K562 (cell line): ENCODE measurements around the gene DKKL1. TPM values are rescaled to one million over a fixed set of nuclear protein-coding genes. Genes with fewer than 3 reads are reported as not detected.
A peak's percentile ranks its signal among the peaks of the same experiment; 100 is the strongest.

Source experiments
- CBX1 ChIP-seq: sonication (generic); IDR thresholded peaks from 2 replicates; pipeline ENCODE4 v1.6.1; 2016; ENCODE audit warnings: antibody characterized with exemption, low read depth, mild to moderate bottlenecking
- CTBP1 ChIP-seq: fragments of 450-650 bp; IDR thresholded peaks from 2 replicates; pipeline ENCODE4 v1.6.1; 2016; ENCODE audit warnings: borderline replicate concordance
- CTCFL ChIP-seq: IDR thresholded peaks from 2 replicates; pipeline ENCODE4 v1.6.1; 2011; ENCODE audit warnings: borderline replicate concordance, low read depth, mild to moderate bottlenecking, moderate library complexity, low read length; ENCODE audit not compliant: insufficient read depth, poor library complexity, severe bottlenecking
- ERF ChIP-seq: fragments of 450-650 bp; formaldehyde crosslinking; IDR thresholded peaks from 2 replicates; pipeline ENCODE4 v1.4.0; 2020; ENCODE audit warnings: mild to moderate bottlenecking, mixed read lengths
- YY1 ChIP-seq, 3 experiments: IDR thresholded peaks; 2 replicates each; pipeline ENCODE4 v1.6.1; 2011; ENCODE audit warnings: low read length in 2 of 3, mild to moderate bottlenecking in 2 of 3, moderate library complexity in 2 of 3, borderline replicate concordance in 1 of 3, control low read depth in 1 of 3, low read depth in 1 of 3; ENCODE audit not compliant: insufficient read depth in 3 of 3, insufficient replicate concordance in 2 of 3, control insufficient read depth in 1 of 3, insufficient read length in 1 of 3; ENCODE audit errors: extremely low read depth in 1 of 3
- ZNF512 ChIP-seq: IDR thresholded peaks from 2 replicates; pipeline ENCODE4 v1.6.1; 2016; ENCODE audit warnings: missing genetic modification characterization, missing compliant biosample characterization
- polyA plus RNA-seq, 8 experiments: library from polyadenylated mRNA; depleted of rRNA in 4 of 8; stranded (reverse) in 5 of 8; unstranded in 3 of 8; fragments of >200 nt; fragmentation: Nextera tagmentation in 2 of 8; fragmentation: Illumina TruSeq in 1 of 8; extraction: Ambion mirVana in 2 of 8; extraction: Trizol in 1 of 8; gene quantifications; 2 replicates each; pipeline versions ENCODE4 v1.2.1 to v1.2.3, GENCODE V29; 2011 to 2014; ENCODE audit warnings: inconsistent platforms in 1 of 8, missing spikeins in 1 of 8
- total RNA-seq, 7 experiments: library from RNA; depleted of rRNA in 6 of 7; stranded (reverse); fragments of >200 nt in 6 of 7; fragmentation: Illumina TruSeq in 2 of 7; extraction: Trizol in 2 of 7; gene quantifications; 2 replicates each; pipeline versions ENCODE4 v1.2.1 to v1.2.3, GENCODE V29; 2011 to 2021; ENCODE audit warnings: low replicate concordance in 1 of 7
- TF ChIP-seq, protein P1 (sequence below): sonication (generic); formaldehyde crosslinking; IDR thresholded peaks from 2 replicates; pipeline ENCODE4 v1.8.1; 2023; ENCODE audit warnings: mild to moderate bottlenecking, missing genetic modification reagents

Gene DKKL1
- total and polyA plus RNA-seq, 9 of the 15 experiments (the other 6 are each of a cell fraction or from before 2014, with no cell fraction given), result 0.15 to 1.7 (median 0.52) TPM

DNA sequence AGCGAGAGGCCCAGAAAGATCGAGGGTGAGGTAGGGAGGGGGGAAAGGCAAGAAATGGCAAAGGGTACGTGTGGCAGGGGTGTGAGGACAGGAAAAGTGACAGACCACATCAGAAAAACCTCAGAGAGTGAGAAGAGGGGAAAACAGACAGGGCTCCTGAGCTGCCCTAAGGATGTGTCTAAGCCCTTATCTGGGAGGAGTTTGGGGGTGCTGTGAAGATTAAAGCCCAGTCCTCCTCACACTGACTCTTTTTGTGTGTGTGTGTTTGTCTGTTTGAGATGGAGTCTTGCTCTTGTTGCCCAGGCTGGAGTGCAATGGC is 60.3 kb downstream of the DKKL1 start (continued):
- TF ChIP-seq ZNF512 (tag), result peak; percentile 50
- 0 out of 2 replicates have a peak, but pooled peaks have one; percentile 18 for TF ChIP-seq CTBP1
- no peak for TF ChIP-seq CBX1
- no peak for TF ChIP-seq CTCFL
- TF ChIP-seq, protein P1, sequence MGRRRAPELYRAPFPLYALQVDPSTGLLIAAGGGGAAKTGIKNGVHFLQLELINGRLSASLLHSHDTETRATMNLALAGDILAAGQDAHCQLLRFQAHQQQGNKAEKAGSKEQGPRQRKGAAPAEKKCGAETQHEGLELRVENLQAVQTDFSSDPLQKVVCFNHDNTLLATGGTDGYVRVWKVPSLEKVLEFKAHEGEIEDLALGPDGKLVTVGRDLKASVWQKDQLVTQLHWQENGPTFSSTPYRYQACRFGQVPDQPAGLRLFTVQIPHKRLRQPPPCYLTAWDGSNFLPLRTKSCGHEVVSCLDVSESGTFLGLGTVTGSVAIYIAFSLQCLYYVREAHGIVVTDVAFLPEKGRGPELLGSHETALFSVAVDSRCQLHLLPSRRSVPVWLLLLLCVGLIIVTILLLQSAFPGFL (CRISPR knock-in tag), result no peak
- no peak for TF ChIP-seq ERF (CRISPR knock-in tag)
- TF ChIP-seq YY1 (IDR thresholded peaks at IDR 0.05; ENCODE audit: borderline replicate concordance in 1 of 3, control insufficient read depth in 1 of 3, extremely low read depth in 1 of 3, insufficient read depth in 3 of 3, insufficient read length in 1 of 3, insufficient replicate concordance in 2 of 3, low read depth in 1 of 3, low read length in 2 of 3), result no peak

Other genes with a start within 250 kb of the DKKL1 start
Only the 7 nearest of the 22 such genes appear.
- 0.05 TPM in 1 of 2 replicates, not detected in the other for gene SLC6A16, start 38.7 kb upstream of the DKKL1 start, total RNA-seq (2014; rRNA removed)
- 0.35 and 0.36 TPM in 2 replicates for gene SLC6A16, start 38.7 kb upstream of the DKKL1 start, total RNA-seq (2014; rRNA removed; fragmentation: Illumina TruSeq; extraction: Trizol)
- gene SLC6A16, start 38.7 kb upstream of the DKKL1 start, total RNA-seq (2015; rRNA removed; fragmentation: Illumina TruSeq; extraction: Trizol), result 0.15 and 0.22 TPM in 2 replicates
- 0.67 and 0.95 TPM in 2 replicates for gene SLC6A16, start 38.7 kb upstream of the DKKL1 start, total RNA-seq (2021)
- gene SLC6A16, start 38.7 kb upstream of the DKKL1 start, polyA plus RNA-seq (2011; rRNA removed), result 0.37 and 0.52 TPM in 2 replicates
- 0.09 and 0.48 TPM in 2 replicates for gene SLC6A16, start 38.7 kb upstream of the DKKL1 start, polyA plus RNA-seq (2014; fragmentation: Illumina TruSeq; extraction: Trizol)
- under 1 TPM; 0.35 to 0.46 TPM for gene SLC6A16, start 38.7 kb upstream of the DKKL1 start, polyA plus RNA-seq (2014; fragmentation: Nextera tagmentation; extraction: Ambion mirVana)
- 0.66 and 0.80 TPM in 2 replicates for gene SLC6A16, start 38.7 kb upstream of the DKKL1 start, polyA plus RNA-seq (2014; rRNA removed)
- 4.0 and 5.0 TPM in 2 replicates for gene CD37, start 28.5 kb upstream of the DKKL1 start, total RNA-seq (2014; rRNA removed)
- 3.1 and 3.8 TPM in 2 replicates for gene CD37, start 28.5 kb upstream of the DKKL1 start, total RNA-seq (2014; rRNA removed; fragmentation: Illumina TruSeq; extraction: Trizol)
- 5.0 and 6.2 TPM in 2 replicates for gene CD37, start 28.5 kb upstream of the DKKL1 start, total RNA-seq (2015; rRNA removed; fragmentation: Illumina TruSeq; extraction: Trizol)
- gene CD37, start 28.5 kb upstream of the DKKL1 start, total RNA-seq (2021), result 11.0 and 12.0 TPM in 2 replicates
- gene CD37, start 28.5 kb upstream of the DKKL1 start, polyA plus RNA-seq (2011; rRNA removed), result 2.5 and 5.8 TPM in 2 replicates
- gene CD37, start 28.5 kb upstream of the DKKL1 start, polyA plus RNA-seq (2014; fragmentation: Illumina TruSeq; extraction: Trizol), result 16.3 and 19.0 TPM in 2 replicates
- 1 to 10 TPM; 7.4 to 8.3 TPM for gene CD37, start 28.5 kb upstream of the DKKL1 start, polyA plus RNA-seq (2014; fragmentation: Nextera tagmentation; extraction: Ambion mirVana)
- gene CD37, start 28.5 kb upstream of the DKKL1 start, polyA plus RNA-seq (2014; rRNA removed), result 10.8 and 11.0 TPM in 2 replicates
- 14.7 and 15.3 TPM in 2 replicates for gene TEAD2, start 1.5 kb upstream of the DKKL1 start, total RNA-seq (2014; rRNA removed)
- gene TEAD2, start 1.5 kb upstream of the DKKL1 start, total RNA-seq (2014; rRNA removed; fragmentation: Illumina TruSeq; extraction: Trizol), result 11.2 and 12.6 TPM in 2 replicates
- gene TEAD2, start 1.5 kb upstream of the DKKL1 start, total RNA-seq (2015; rRNA removed; fragmentation: Illumina TruSeq; extraction: Trizol), result 12.7 and 13.9 TPM in 2 replicates
- 19.5 and 20.7 TPM in 2 replicates for gene TEAD2, start 1.5 kb upstream of the DKKL1 start, total RNA-seq (2021)
- gene TEAD2, start 1.5 kb upstream of the DKKL1 start, polyA plus RNA-seq (2011; rRNA removed), result 10.7 and 12.4 TPM in 2 replicates
- gene TEAD2, start 1.5 kb upstream of the DKKL1 start, polyA plus RNA-seq (2014; fragmentation: Illumina TruSeq; extraction: Trizol), result 25.4 and 27.0 TPM in 2 replicates
- 1 to 10 TPM; 1.6 to 1.8 TPM for gene TEAD2, start 1.5 kb upstream of the DKKL1 start, polyA plus RNA-seq (2014; fragmentation: Nextera tagmentation; extraction: Ambion mirVana)
- 14.2 and 18.8 TPM in 2 replicates for gene TEAD2, start 1.5 kb upstream of the DKKL1 start, polyA plus RNA-seq (2014; rRNA removed)
- 0.36 and 0.78 TPM in 2 replicates for gene KASH5, start 24.4 kb downstream of the DKKL1 start, total RNA-seq (2014; rRNA removed)
- gene KASH5, start 24.4 kb downstream of the DKKL1 start, total RNA-seq (2014; rRNA removed; fragmentation: Illumina TruSeq; extraction: Trizol), result 0.26 and 0.44 TPM in 2 replicates
- 0.07 and 0.41 TPM in 2 replicates for gene KASH5, start 24.4 kb downstream of the DKKL1 start, total RNA-seq (2015; rRNA removed; fragmentation: Illumina TruSeq; extraction: Trizol)
- gene KASH5, start 24.4 kb downstream of the DKKL1 start, total RNA-seq (2021), result 0.20 and 0.60 TPM in 2 replicates
- 0.60 and 0.70 TPM in 2 replicates for gene KASH5, start 24.4 kb downstream of the DKKL1 start, polyA plus RNA-seq (2011; rRNA removed)
- gene KASH5, start 24.4 kb downstream of the DKKL1 start, polyA plus RNA-seq (2014; fragmentation: Illumina TruSeq; extraction: Trizol), result 0.19 and 0.31 TPM in 2 replicates
- gene KASH5, start 24.4 kb downstream of the DKKL1 start, polyA plus RNA-seq (2014; fragmentation: Nextera tagmentation; extraction: Ambion mirVana), result under 1 TPM in 1 of 2 experiments, not detected in 1; 0.13 TPM
- 0.84 and 3.2 TPM in 2 replicates for gene KASH5, start 24.4 kb downstream of the DKKL1 start, polyA plus RNA-seq (2014; rRNA removed)
- gene PTH2, start 59.6 kb downstream of the DKKL1 start, total RNA-seq (2014; rRNA removed), result 0.61 TPM in 1 of 2 replicates, not detected in the other
- not detected in 2 replicates for gene PTH2, start 59.6 kb downstream of the DKKL1 start, total RNA-seq (2014; rRNA removed; fragmentation: Illumina TruSeq; extraction: Trizol)
- not detected in 2 replicates for gene PTH2, start 59.6 kb downstream of the DKKL1 start, total RNA-seq (2015; rRNA removed; fragmentation: Illumina TruSeq; extraction: Trizol)
- gene PTH2, start 59.6 kb downstream of the DKKL1 start, total RNA-seq (2021), result 0.60 and 1.3 TPM in 2 replicates
- not detected in 2 replicates for gene PTH2, start 59.6 kb downstream of the DKKL1 start, polyA plus RNA-seq (2011; rRNA removed)
- gene PTH2, start 59.6 kb downstream of the DKKL1 start, polyA plus RNA-seq (2014; fragmentation: Illumina TruSeq; extraction: Trizol), result not detected in 2 replicates
- gene PTH2, start 59.6 kb downstream of the DKKL1 start, polyA plus RNA-seq (2014; fragmentation: Nextera tagmentation; extraction: Ambion mirVana), result not detected
- gene PTH2, start 59.6 kb downstream of the DKKL1 start, polyA plus RNA-seq (2014; rRNA removed), result not detected in 2 replicates
- 0.12 TPM in 1 of 2 replicates, not detected in the other for gene GFY, start 61.5 kb downstream of the DKKL1 start, total RNA-seq (2014; rRNA removed)
- not detected in 2 replicates for gene GFY, start 61.5 kb downstream of the DKKL1 start, total RNA-seq (2014; rRNA removed; fragmentation: Illumina TruSeq; extraction: Trizol)
- gene GFY, start 61.5 kb downstream of the DKKL1 start, total RNA-seq (2015; rRNA removed; fragmentation: Illumina TruSeq; extraction: Trizol), result 0.07 TPM in 1 of 2 replicates, not detected in the other
- 0.11 TPM in 1 of 2 replicates, not detected in the other for gene GFY, start 61.5 kb downstream of the DKKL1 start, total RNA-seq (2021)
- 0.19 and 0.26 TPM in 2 replicates for gene GFY, start 61.5 kb downstream of the DKKL1 start, polyA plus RNA-seq (2011; rRNA removed)
- 0.33 and 0.40 TPM in 2 replicates for gene GFY, start 61.5 kb downstream of the DKKL1 start, polyA plus RNA-seq (2014; fragmentation: Illumina TruSeq; extraction: Trizol)
- gene GFY, start 61.5 kb downstream of the DKKL1 start, polyA plus RNA-seq (2014; fragmentation: Nextera tagmentation; extraction: Ambion mirVana), result under 1 TPM in 1 of 2 experiments, not detected in 1; 0.06 TPM
- gene GFY, start 61.5 kb downstream of the DKKL1 start, polyA plus RNA-seq (2014; rRNA removed), result 0.11 and 0.33 TPM in 2 replicates
- 2.4 and 3.2 TPM in 2 replicates for gene SLC17A7, start 77.7 kb downstream of the DKKL1 start, total RNA-seq (2014; rRNA removed)
- 1.1 TPM in 2 replicates for gene SLC17A7, start 77.7 kb downstream of the DKKL1 start, total RNA-seq (2014; rRNA removed; fragmentation: Illumina TruSeq; extraction: Trizol)
- gene SLC17A7, start 77.7 kb downstream of the DKKL1 start, total RNA-seq (2015; rRNA removed; fragmentation: Illumina TruSeq; extraction: Trizol), result 1.4 TPM in 2 replicates
- gene SLC17A7, start 77.7 kb downstream of the DKKL1 start, total RNA-seq (2021), result 9.2 and 9.9 TPM in 2 replicates
- gene SLC17A7, start 77.7 kb downstream of the DKKL1 start, polyA plus RNA-seq (2011; rRNA removed), result 4.8 and 7.0 TPM in 2 replicates
- 12.8 and 15.7 TPM in 2 replicates for gene SLC17A7, start 77.7 kb downstream of the DKKL1 start, polyA plus RNA-seq (2014; fragmentation: Illumina TruSeq; extraction: Trizol)
- gene SLC17A7, start 77.7 kb downstream of the DKKL1 start, polyA plus RNA-seq (2014; fragmentation: Nextera tagmentation; extraction: Ambion mirVana), result 1 to 10 TPM; 1.7 to 1.8 TPM
- gene SLC17A7, start 77.7 kb downstream of the DKKL1 start, polyA plus RNA-seq (2014; rRNA removed), result 5.5 and 5.7 TPM in 2 replicates